GM20000 (cell line): ENCODE results near the gene CEMP1.

Experiments used
- DNase-seq: peaks from one replicate; pipeline ENCODE4 v3.0.0; 2012; ENCODE audit warnings: low spot score
- CTCF ChIP-seq: IDR thresholded peaks from 2 replicates; pipeline ENCODE4 v1.5.1; 2012; ENCODE audit warnings: mild to moderate bottlenecking, control low read depth; ENCODE audit errors: extremely low read depth, missing control alignments

CEMP1 gene

GRCh38 chr16:2527071-2527783, 4.0 kb downstream of the CEMP1 start:
- DNase-seq: no peak
- no peak for TF ChIP-seq CTCF

DNA sequence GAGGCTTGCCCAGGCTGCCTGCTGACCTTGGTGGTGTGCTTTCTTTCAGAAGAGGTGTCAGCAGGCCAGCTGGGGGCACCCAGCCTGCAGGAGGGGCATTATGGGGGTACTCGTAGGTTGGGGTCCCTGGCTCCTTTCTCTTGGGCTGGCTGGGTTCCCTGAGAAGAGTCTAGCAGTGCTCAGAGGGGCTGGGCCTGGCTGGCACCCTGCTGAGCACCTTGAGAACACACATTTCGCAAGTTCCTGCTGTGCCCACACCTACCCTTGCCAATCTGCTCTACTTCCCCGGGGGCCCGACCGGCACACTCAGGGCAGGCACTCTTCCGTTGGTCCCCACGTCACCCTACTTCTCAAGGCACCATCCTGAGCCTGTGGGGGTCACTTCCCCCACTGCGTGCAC, 5.1 kb downstream of the CEMP1 start:
- TF ChIP-seq CTCF: no peak
- DNase-seq: no peak

GRCh38 chr16:2524339-2524938, 6.8 kb downstream of the CEMP1 start:
- TF ChIP-seq CTCF: no peak
- DNase-seq: no peak

GRCh38 chr16:2523801-2524231, 7.4 kb downstream of the CEMP1 start:
- TF ChIP-seq CTCF: no peak
- no peak for DNase-seq

GRCh38 chr16:2520784-2521531, 10.2 kb downstream of the CEMP1 start:
- DNase-seq: peak; percentile 73
- no peak for TF ChIP-seq CTCF

DNA sequence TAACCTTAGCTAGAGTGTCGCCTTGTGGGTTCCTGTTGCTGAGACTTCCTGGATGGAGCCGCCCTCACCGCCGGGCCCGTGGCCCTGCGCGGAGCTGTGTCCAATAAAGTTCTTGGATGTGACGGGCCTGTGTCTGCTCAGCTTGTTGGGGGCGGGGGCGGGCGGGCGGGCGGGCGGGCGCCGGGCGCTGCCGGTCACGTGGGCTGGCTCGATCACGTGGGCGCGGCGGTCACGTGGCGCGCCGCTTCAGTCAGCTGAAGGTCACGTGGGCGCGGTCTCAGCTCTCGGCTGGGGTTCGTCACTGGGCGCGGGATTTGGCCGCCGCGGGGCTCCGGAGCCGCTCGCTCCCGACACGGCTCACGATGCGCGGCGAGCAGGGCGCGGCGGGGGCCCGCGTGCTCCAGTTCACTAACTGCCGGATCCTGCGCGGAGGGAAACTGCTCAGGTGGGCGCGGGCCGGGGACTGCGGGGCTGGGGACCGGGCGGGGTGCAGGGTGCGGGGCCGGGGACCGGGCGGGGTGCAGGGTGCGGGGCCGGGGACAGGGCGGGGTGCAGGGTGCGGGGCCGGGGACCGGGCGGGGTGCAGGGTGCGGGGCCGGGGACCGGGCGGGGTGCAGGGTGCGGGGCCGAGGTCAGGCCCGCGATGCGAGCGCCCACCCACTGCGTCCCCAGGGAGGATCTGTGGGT, 11.0 kb downstream of the CEMP1 start, which contains the start of gene AMDHD2:
TSS of gene AMDHD2 (plus strand) at position 275 of the 687 bp plus-strand sequence. CDS start at position 363, 88 bp downstream.
- no peak for TF ChIP-seq CTCF
- DNase-seq: peak; percentile 99

- no peak for TF ChIP-seq CTCF
- DNase-seq: no peak
Observed at GRCh38 chr16:2519711-2520080, 11.5 kb downstream of the CEMP1 start.
